HG02884 (cell line): Measurements from ENCODE around the gene RBM8A.

Experiments used
- ATAC-seq: cut with Tn5 transposase; IDR thresholded peaks from one replicate; pipeline ENCODE4 v1.9.1; 2021; ENCODE audit warnings: mild to moderate bottlenecking, moderate library complexity; ENCODE audit not compliant: unreplicated experiment

The RBM8A gene

GRCh38 chr1:145918144-145918991 is 8.9 kb downstream of the RBM8A start, which contains the start of gene PEX11B:
Gene PEX11B (minus strand): TSS chr1:145918717. CDS start chr1:145918688, 29 bp downstream.
- ATAC-seq, result peak; percentile 89

GRCh38 chr1:145917595-145917994 is 9.7 kb downstream of the RBM8A start:
- ATAC-seq, result no peak

GRCh38 chr1:145916745-145917144 is 10.5 kb downstream of the RBM8A start:
- ATAC-seq, result no peak

- ATAC-seq, result no peak
Measured at GRCh38 chr1:145912128-145912641, 15.1 kb downstream of the RBM8A start.

GRCh38 chr1:145908653-145909052 is 18.6 kb downstream of the RBM8A start:
- no peak for ATAC-seq

GRCh38 chr1:145906954-145907753 is 20.1 kb downstream of the RBM8A start:
- ATAC-seq, result no peak

GRCh38 chr1:145901312-145902021 is 25.8 kb downstream of the RBM8A start:
- ATAC-seq, result no peak

GRCh38 chr1:145898756-145899155 is 28.5 kb downstream of the RBM8A start:
- no peak for ATAC-seq

GRCh38 chr1:145897969-145898368 is 29.3 kb downstream of the RBM8A start:
- no peak for ATAC-seq

- ATAC-seq, result no peak
Measured at GRCh38 chr1:145895471-145895870, 31.8 kb downstream of the RBM8A start.

GRCh38 chr1:145893306-145894055 is 33.8 kb downstream of the RBM8A start:
- ATAC-seq, result no peak

- no peak for ATAC-seq
Measured at GRCh38 chr1:145892486-145893087, 34.7 kb downstream of the RBM8A start.

GRCh38 chr1:145891587-145892485 is 35.4 kb downstream of the RBM8A start:
- ATAC-seq, result no peak

GRCh38 chr1:145891143-145891542 is 36.1 kb downstream of the RBM8A start:
- no peak for ATAC-seq

- no peak for ATAC-seq
Measured at GRCh38 chr1:145889722-145890121, 37.6 kb downstream of the RBM8A start.

GRCh38 chr1:145887631-145888030 is 39.7 kb downstream of the RBM8A start:
- ATAC-seq, result no peak

GRCh38 chr1:145886816-145887215 is 40.5 kb downstream of the RBM8A start:
- ATAC-seq, result no peak

GRCh38 chr1:145886390-145886789 is 40.9 kb downstream of the RBM8A start:
- ATAC-seq, result no peak

- peak; percentile 98 for ATAC-seq
Measured at GRCh38 chr1:145885738-145886287, 41.5 kb downstream of the RBM8A start, which contains the start of gene ANKRD35. Gene ANKRD35 (minus strand): TSS chr1:145885866. CDS start chr1:145885758, 108 bp downstream.
